Right atrium auricular region (tissue), 2 donors: ENCODE measurements around the gene MTUS2. TPM values are rescaled to one million over a fixed set of nuclear protein-coding genes. Genes with fewer than 3 reads are reported as not detected.

Experiments
- DNase-seq: peaks from one replicate; pipeline ENCODE4 v3.0.0-alpha.2; 2019; ENCODE audit warnings: low spot score
- H3K27ac ChIP-seq, 2 donors: fragments of 200-600 bp; sonication (generic); 1 replicate in 1 of 2; 2 replicates in 1 of 2; pipeline ENCODE4 v1.5.1; 2016 to 2019
- H3K27me3 ChIP-seq, 2 donors: fragments of 200-600 bp; sonication (generic); one replicate each; pipeline versions ENCODE4 v1.5.1 to v1.6.0; 2017 to 2019
- H3K36me3 ChIP-seq: fragments of 200-600 bp; sonication (generic); one replicate; pipeline ENCODE4 v1.5.1; 2016
- H3K4me1 ChIP-seq, 2 donors: fragments of 200-600 bp; sonication (generic); one replicate each; pipeline versions ENCODE4 v1.5.1 to v1.6.0; 2017 to 2019
- H3K4me3 ChIP-seq, 2 donors: fragments of 200-600 bp; sonication (generic); 1 replicate in 1 of 2; 2 replicates in 1 of 2; pipeline ENCODE4 v1.5.1; 2017 to 2019; ENCODE audit warnings: mild to moderate bottlenecking in 1 of 2, moderate library complexity in 1 of 2
- H3K9me3 ChIP-seq, 2 donors: fragments of 200-600 bp; sonication (generic); one replicate each; pipeline ENCODE4 v1.5.1; 2019
- total RNA-seq, 2 donors: library from RNA; depleted of rRNA; stranded (reverse); fragments of >200 nt; gene quantifications; one replicate each; pipeline ENCODE4 v1.1.0, GENCODE V29; 2016
- TF ChIP-seq, protein P1 (sequence below), 2 donors: fragments of 200-600 bp; sonication (generic); IDR thresholded peaks; one replicate each; pipeline ENCODE4 v1.5.1; 2019; ENCODE audit warnings: antibody characterized with exemption in 2 of 2

MTUS2 gene
- total RNA-seq, 2 donors from 2014 or later: 34.6 to 142 TPM

GRCh38 chr13:29020314-29020713, 200.2 kb downstream of the MTUS2 start:
- no peaks in the 10 kb centered on the region for H3K36me3 ChIP-seq
- DNase-seq: no peak
- no peaks in the 10 kb centered on the region for H3K4me1 ChIP-seq
- no peak overlapping the region for H3K4me3 ChIP-seq
- no peaks in the 10 kb centered on the region for H3K9me3 ChIP-seq
- no peaks in the 10 kb centered on the region for H3K27me3 ChIP-seq
- TF ChIP-seq, protein P1, sequence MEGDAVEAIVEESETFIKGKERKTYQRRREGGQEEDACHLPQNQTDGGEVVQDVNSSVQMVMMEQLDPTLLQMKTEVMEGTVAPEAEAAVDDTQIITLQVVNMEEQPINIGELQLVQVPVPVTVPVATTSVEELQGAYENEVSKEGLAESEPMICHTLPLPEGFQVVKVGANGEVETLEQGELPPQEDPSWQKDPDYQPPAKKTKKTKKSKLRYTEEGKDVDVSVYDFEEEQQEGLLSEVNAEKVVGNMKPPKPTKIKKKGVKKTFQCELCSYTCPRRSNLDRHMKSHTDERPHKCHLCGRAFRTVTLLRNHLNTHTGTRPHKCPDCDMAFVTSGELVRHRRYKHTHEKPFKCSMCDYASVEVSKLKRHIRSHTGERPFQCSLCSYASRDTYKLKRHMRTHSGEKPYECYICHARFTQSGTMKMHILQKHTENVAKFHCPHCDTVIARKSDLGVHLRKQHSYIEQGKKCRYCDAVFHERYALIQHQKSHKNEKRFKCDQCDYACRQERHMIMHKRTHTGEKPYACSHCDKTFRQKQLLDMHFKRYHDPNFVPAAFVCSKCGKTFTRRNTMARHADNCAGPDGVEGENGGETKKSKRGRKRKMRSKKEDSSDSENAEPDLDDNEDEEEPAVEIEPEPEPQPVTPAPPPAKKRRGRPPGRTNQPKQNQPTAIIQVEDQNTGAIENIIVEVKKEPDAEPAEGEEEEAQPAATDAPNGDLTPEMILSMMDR (IDR thresholded peaks at IDR 0.05): no peak
- H3K27ac ChIP-seq: no peak overlapping the region

DNA sequence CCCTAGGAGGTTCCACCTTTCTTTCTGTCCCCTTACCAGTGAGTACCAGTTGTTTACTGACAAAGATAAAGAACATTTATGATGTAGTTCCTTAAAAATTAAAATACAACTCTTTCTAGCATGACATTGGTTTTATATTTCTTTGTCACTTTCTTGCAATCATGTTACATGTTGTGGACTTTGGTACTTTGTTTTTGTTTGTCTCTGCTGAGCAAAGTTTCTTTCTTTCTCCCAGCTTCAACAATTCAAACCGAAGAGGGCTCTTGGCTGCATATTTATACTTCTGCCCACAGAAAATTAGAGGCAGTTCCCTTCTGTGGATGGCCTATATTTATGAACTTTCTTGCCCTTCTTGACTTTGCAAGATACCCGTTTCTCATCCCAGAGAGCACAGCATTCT, 201.2 kb downstream of the MTUS2 start:
- TF ChIP-seq, protein P1 (IDR thresholded peaks at IDR 0.05): no peak
- Histone ChIP-seq H3K27me3 (no peaks in the 10 kb centered on the region), H3K36me3 (peaks cover under 1% of the 10 kb centered on the region), H3K4me1 (no peaks in the 10 kb centered on the region), H3K4me3 (no peak overlapping the region), H3K9me3 (no peaks in the 10 kb centered on the region), H3K27ac (no peak overlapping the region)
- no peak for DNase-seq

DNA sequence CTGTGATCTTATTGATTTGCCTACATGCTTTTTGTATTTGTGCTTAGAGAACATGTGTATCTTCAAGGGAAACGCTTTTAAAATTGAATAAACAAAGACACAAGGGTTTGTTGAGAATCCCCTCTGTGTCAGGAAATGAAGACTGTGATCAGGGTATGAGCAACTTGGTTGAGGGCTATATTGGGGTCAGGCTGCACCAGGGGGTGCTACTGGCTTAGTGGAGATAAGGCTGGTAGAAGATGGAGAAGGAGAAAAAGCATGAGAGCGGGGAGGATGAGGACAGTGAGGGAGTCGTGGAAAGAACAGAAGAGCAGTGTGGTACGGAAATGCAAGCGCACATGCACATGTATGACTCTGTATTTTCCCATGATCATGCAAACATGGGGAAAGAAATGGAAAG, 201.6 kb downstream of the MTUS2 start:
- TF ChIP-seq, protein P1 (IDR thresholded peaks at IDR 0.05): no peak
- no peak for DNase-seq
- no peak overlapping the region for H3K27ac ChIP-seq
- H3K27me3 ChIP-seq: no peaks in the 10 kb centered on the region
- H3K4me1 ChIP-seq: no peaks in the 10 kb centered on the region
- H3K4me3 ChIP-seq: no peak overlapping the region
- H3K36me3 ChIP-seq: peaks cover 4% of the 10 kb centered on the region
- no peaks in the 10 kb centered on the region for H3K9me3 ChIP-seq

- H3K9me3 ChIP-seq: no peaks in the 10 kb centered on the region
- TF ChIP-seq, protein P1 (IDR thresholded peaks at IDR 0.05): no peak
Observed at GRCh38 chr13:29022410-29022809, 202.3 kb downstream of the MTUS2 start.

GRCh38 chr13:29022968-29023367, 202.8 kb downstream of the MTUS2 start:
- DNase-seq: no peak
- Histone ChIP-seq H3K27ac (no peak overlapping the region), H3K27me3 (no peaks in the 10 kb centered on the region)

More at GRCh38 chr13:29022410-29022809, 202.3 kb downstream of the MTUS2 start:
- Histone ChIP-seq H3K36me3 (peaks cover 4% of the 10 kb centered on the region), H3K27me3 (no peaks in the 10 kb centered on the region), H3K4me3 (no peak overlapping the region), H3K27ac (no peak overlapping the region), H3K4me1 (no peaks in the 10 kb centered on the region)
- no peak for DNase-seq

DNA sequence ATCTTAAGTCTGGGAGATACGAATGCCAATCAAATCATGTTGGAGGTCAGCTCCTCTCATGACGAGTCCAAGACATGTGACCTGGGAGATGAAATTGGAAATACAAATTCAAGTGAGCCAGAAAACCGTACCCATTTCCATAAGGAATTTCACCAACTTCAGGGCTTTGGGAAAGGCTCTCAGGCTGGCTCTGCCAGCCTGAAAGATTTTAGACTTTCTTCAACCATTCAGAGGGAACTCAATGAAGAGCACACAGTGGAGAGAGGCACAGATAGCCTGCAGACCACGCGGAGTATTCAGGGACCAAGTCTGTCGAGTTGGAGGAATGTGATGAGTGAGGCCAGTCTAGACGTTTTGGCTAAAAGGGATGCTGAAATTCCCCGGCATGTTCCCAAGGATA, 204.6 kb downstream of the MTUS2 start:
- TF ChIP-seq, protein P1 (IDR thresholded peaks at IDR 0.05): no peak
- H3K4me3 ChIP-seq: no peak overlapping the region
- H3K27me3 ChIP-seq: no peaks in the 10 kb centered on the region
- H3K27ac ChIP-seq: no peak overlapping the region
- no peak for DNase-seq
- H3K36me3 ChIP-seq: peaks cover 4% of the 10 kb centered on the region
- H3K9me3 ChIP-seq: no peaks in the 10 kb centered on the region
- no peaks in the 10 kb centered on the region for H3K4me1 ChIP-seq

More at GRCh38 chr13:29022968-29023367, 202.8 kb downstream of the MTUS2 start:
- Histone ChIP-seq H3K9me3 (no peaks in the 10 kb centered on the region), H3K4me3 (no peak overlapping the region), H3K36me3 (peaks cover 4% of the 10 kb centered on the region), H3K4me1 (no peaks in the 10 kb centered on the region)
- TF ChIP-seq, protein P1 (IDR thresholded peaks at IDR 0.05): no peak
